ENCODE results near the gene SOX18. TPM values are rescaled to one million over a fixed set of nuclear protein-coding genes. Genes with fewer than 3 reads are reported as not detected.

Gene SOX18
- total and polyA plus RNA-seq, 8 donors: 0.58 to 26.6 (median 8.7) TPM

DNA sequence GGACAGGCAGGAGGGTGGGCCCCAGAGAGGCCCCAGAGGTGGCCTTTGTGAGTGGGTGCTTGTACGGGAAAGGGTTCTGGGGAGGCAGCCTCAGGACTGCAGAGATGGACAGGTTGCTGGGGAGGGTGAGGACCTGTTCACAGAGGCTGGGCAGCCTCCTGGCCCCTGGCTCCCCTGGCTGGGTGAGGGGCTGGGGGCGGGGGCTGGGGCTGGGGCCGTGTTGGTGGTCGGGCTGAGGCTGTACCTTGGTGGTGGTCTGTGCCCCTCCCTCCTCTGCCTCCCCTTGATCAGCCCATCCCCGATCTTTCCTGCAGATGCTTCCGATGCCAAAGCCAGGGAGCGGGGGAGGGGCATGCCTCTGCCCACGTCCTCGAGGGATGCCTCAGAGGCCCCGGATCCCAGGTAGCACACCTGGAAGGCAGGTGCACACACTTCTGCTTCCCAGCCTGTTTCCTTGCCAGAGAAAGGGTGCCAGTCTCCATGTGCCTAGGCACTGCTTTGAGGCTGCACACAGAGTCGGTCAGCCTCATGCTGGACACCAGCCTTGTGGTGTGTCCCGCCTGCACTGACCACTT, 18.4 kb upstream of the SOX18 start:
- WGBS, 5 donors: 58 to 81% (median 76%) methylated on average over 9 to 12 of the region's 12 CpGs
- DNase-seq: no peak
- Histone ChIP-seq H3K4me3 (no peak overlapping the region), H3K9me3 (no peaks in the 10 kb centered on the region), H3K36me3 (peaks cover 0 to 25% (median 21%) of the 10 kb centered on the region in 4 donors), H3K27ac (no peak overlapping the region), H3K4me1 (peaks cover 25 to 46% (median 29%) of the 10 kb centered on the region in 4 donors), H3K27me3 (no peaks in the 10 kb centered on the region)
- intact Hi-C loops (cut with DNase I; ENCODE audit: low total_unique reads): no loop called here
- TF ChIP-seq POLR2A (IDR thresholded peaks at IDR 0.05) (no peak), POLR2AphosphoS5 (IDR thresholded peaks at IDR 0.05) (no peak), EP300 (IDR thresholded peaks at IDR 0.05) (no peak)
- TF ChIP-seq, protein P1, sequence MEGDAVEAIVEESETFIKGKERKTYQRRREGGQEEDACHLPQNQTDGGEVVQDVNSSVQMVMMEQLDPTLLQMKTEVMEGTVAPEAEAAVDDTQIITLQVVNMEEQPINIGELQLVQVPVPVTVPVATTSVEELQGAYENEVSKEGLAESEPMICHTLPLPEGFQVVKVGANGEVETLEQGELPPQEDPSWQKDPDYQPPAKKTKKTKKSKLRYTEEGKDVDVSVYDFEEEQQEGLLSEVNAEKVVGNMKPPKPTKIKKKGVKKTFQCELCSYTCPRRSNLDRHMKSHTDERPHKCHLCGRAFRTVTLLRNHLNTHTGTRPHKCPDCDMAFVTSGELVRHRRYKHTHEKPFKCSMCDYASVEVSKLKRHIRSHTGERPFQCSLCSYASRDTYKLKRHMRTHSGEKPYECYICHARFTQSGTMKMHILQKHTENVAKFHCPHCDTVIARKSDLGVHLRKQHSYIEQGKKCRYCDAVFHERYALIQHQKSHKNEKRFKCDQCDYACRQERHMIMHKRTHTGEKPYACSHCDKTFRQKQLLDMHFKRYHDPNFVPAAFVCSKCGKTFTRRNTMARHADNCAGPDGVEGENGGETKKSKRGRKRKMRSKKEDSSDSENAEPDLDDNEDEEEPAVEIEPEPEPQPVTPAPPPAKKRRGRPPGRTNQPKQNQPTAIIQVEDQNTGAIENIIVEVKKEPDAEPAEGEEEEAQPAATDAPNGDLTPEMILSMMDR (IDR thresholded peaks at IDR 0.05): no peak

DNA sequence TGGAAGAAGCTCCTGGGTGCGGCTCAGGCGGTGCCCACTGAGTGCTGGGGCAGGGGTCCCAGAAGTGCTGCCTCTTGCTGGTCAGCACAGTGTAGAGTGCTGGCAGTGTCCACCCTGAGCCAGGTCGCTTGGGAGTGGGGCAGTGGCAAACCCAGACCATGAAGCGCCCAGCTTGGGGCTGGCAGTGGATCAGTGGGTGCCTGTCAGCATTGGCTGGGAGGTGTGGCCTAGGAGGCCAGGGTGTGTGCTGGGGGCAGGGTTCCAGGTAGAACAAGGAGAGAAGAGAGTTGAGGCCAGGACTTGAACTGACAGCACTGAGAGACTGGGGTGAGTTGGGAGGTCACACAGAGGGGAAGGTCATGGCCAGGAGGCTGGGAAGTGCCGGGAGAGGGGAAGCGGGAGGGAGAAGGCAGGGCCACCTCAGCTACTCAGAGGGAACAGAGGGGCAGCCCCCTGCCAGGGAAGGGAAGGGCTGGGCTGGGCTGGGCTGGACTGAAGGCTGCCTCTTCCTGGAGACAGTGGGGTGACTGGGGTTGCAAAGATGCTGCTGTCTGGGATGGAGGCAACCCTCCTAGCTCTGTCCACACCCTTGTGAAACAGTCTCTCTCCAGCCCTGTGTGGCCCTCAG, 17.7 kb upstream of the SOX18 start:
- no peak for DNase-seq
- H3K36me3 ChIP-seq: peaks cover 0 to 18% (median 14%) of the 10 kb centered on the region in 4 donors
- H3K4me1 ChIP-seq: peaks cover 31 to 53% (median 36%) of the 10 kb centered on the region in 4 donors
- intact Hi-C loops (cut with DNase I; ENCODE audit: low total_unique reads): no loop called here
- no peaks in the 10 kb centered on the region for H3K9me3 ChIP-seq
- H3K27me3 ChIP-seq: no peaks in the 10 kb centered on the region
- no peak for TF ChIP-seq EP300 (IDR thresholded peaks at IDR 0.05)
- TF ChIP-seq POLR2AphosphoS5 (IDR thresholded peaks at IDR 0.05): no peak
- no peak for TF ChIP-seq POLR2A (IDR thresholded peaks at IDR 0.05)
- TF ChIP-seq, protein P1 (IDR thresholded peaks at IDR 0.05): no peak
- H3K27ac ChIP-seq: no peak overlapping the region
- no peak overlapping the region for H3K4me3 ChIP-seq
- 78 to 91% (median 80%) methylated on average over 6 of the region's 6 CpGs for WGBS, 5 donors

DNA sequence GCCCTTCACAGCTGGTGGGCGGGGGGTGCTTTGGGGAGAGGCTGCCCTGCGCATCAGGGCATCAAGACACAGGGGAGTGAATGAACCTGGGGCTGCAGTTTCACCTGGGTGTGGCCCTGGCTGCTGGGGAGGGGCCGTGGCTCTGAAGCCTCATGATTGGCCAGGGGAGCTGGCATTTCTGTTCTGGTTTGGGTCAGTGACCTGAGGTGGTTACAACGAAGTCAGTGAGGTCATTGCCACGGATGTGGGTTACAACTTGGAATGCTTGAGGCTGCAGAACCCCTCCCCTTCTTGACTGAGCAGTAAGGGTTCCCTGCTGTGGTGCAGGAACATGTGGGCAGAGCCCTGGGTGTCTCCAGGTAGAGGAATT, 16.5 kb upstream of the SOX18 start:
- WGBS, 5 donors: 33 to 48% (median 36%) methylated on average over 4 to 5 of the region's 5 CpGs
- DNase-seq: peak in 1 of 2 donors; percentile 55

More for the DNA sequence above, 16.5 kb upstream of the SOX18 start:
- intact Hi-C loops (cut with DNase I; ENCODE audit: low total_unique reads): no loop called here
- Histone ChIP-seq H3K27ac (no peak overlapping the region), H3K9me3 (no peaks in the 10 kb centered on the region), H3K4me1 (peaks cover 31 to 55% (median 37%) of the 10 kb centered on the region in 4 donors), H3K4me3 (no peak overlapping the region), H3K27me3 (no peaks in the 10 kb centered on the region), H3K36me3 (peaks cover 0 to 8% (median 5%) of the 10 kb centered on the region in 4 donors)
- no peak for TF ChIP-seq EP300 (IDR thresholded peaks at IDR 0.05)
- TF ChIP-seq POLR2A (IDR thresholded peaks at IDR 0.05): no peak
- TF ChIP-seq, protein P1 (IDR thresholded peaks at IDR 0.05): no peak
- no peak for TF ChIP-seq POLR2AphosphoS5 (IDR thresholded peaks at IDR 0.05)
